Measurements from ENCODE around the gene DSCAML1.

The DSCAML1 gene

GRCh38 chr11:117538263-117539135 lies 258.5 kb downstream of the DSCAML1 start:
- no peak for DNase-seq

GRCh38 chr11:117535850-117536411 lies 261.1 kb downstream of the DSCAML1 start:
- no peak for DNase-seq

- DNase-seq: no peak
Observed at GRCh38 chr11:117535201-117535849, 261.7 kb downstream of the DSCAML1 start.

GRCh38 chr11:117532568-117532967 lies 264.4 kb downstream of the DSCAML1 start:
- DNase-seq: no peak

GRCh38 chr11:117529816-117530215 lies 267.2 kb downstream of the DSCAML1 start:
- DNase-seq: no peak

GRCh38 chr11:117528097-117528721 lies 268.8 kb downstream of the DSCAML1 start:
- DNase-seq: no peak

GRCh38 chr11:117527271-117527670 lies 269.7 kb downstream of the DSCAML1 start:
- no peak for DNase-seq

GRCh38 chr11:117525866-117526542 lies 271.0 kb downstream of the DSCAML1 start:
- DNase-seq: no peak

GRCh38 chr11:117524468-117525183 lies 272.4 kb downstream of the DSCAML1 start:
- DNase-seq: no peak

GRCh38 chr11:117523680-117524079 lies 273.3 kb downstream of the DSCAML1 start:
- DNase-seq: no peak

GRCh38 chr11:117521974-117522373 lies 275.0 kb downstream of the DSCAML1 start:
- no peak for DNase-seq

GRCh38 chr11:117520966-117521365 lies 276.1 kb downstream of the DSCAML1 start:
- no peak for DNase-seq

- DNase-seq: no peak
Observed at GRCh38 chr11:117520201-117520600, 276.8 kb downstream of the DSCAML1 start.

- no peak for DNase-seq
Observed at GRCh38 chr11:117519590-117519989, 277.4 kb downstream of the DSCAML1 start.

GRCh38 chr11:117519170-117519569 lies 277.8 kb downstream of the DSCAML1 start:
- DNase-seq: no peak

GRCh38 chr11:117518455-117518854 lies 278.6 kb downstream of the DSCAML1 start:
- DNase-seq: no peak

GRCh38 chr11:117517097-117517496 lies 279.9 kb downstream of the DSCAML1 start:
- no peak for DNase-seq

- no peak for DNase-seq
Observed at GRCh38 chr11:117515892-117516787, 280.9 kb downstream of the DSCAML1 start.

- DNase-seq: no peak
Observed at GRCh38 chr11:117514256-117514655, 282.8 kb downstream of the DSCAML1 start.

- no peak for DNase-seq
Observed at GRCh38 chr11:117513666-117514065, 283.4 kb downstream of the DSCAML1 start.

GRCh38 chr11:117511931-117512539 lies 285.0 kb downstream of the DSCAML1 start:
- no peak for DNase-seq

Measured in GF-D8 (cell line).